Measurements from ENCODE around the gene CBLL2. TPM values are rescaled to one million over a fixed set of nuclear protein-coding genes. Genes with fewer than 3 reads are reported as not detected.
"Not testable (repeated sequence)": the region's sequence is repeated elsewhere in the genome, so short reads cannot be mapped to it uniquely, and the experiment has no call there.

The CBLL2 gene
- polyA plus RNA-seq, 1 donor: not detected

DNA sequence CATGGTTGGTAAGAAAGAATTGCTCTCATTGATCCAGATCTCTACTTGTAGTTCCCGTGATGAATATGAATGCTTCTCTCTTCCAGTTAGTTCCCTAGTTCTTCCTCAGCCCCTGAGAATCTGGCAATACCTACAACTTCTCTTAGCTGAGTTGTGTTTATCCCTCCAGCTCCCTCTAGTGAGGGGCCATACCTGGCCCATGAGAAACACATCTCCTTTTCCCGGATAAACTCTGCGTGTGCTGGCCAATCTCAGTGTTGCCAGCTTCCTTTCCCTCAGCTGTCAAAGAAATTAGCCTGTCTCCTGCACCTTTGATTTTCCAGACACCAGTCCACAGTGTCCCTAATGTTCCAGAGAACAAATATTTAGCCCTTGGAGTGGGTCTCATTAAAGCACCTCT, 5.7 kb downstream of the CBLL2 start:
- no peak for DNase-seq
- H3K4me1 ChIP-seq (ENCODE audit: control insufficient read depth, insufficient read depth, low read length): no peaks in the 10 kb centered on the region
- no peaks in the 10 kb centered on the region for H3K9me3 ChIP-seq (ENCODE audit: control insufficient read depth, low read depth, low read length)
- H3K4me3 ChIP-seq (ENCODE audit: low read length): no peak overlapping the region
- H3K27ac ChIP-seq (ENCODE audit: low read length): no peak overlapping the region
- H3K27me3 ChIP-seq (ENCODE audit: control insufficient read depth, insufficient read depth, low read length): no peaks in the 10 kb centered on the region
- WGBS (ENCODE audit: insufficient coverage, low lambda C conversion rate): no CpG with 5 or more reads among the region's 3 CpGs
- H3K36me3 ChIP-seq (ENCODE audit: control insufficient read depth, insufficient read depth, low read length): no peaks in the 10 kb centered on the region

DNA sequence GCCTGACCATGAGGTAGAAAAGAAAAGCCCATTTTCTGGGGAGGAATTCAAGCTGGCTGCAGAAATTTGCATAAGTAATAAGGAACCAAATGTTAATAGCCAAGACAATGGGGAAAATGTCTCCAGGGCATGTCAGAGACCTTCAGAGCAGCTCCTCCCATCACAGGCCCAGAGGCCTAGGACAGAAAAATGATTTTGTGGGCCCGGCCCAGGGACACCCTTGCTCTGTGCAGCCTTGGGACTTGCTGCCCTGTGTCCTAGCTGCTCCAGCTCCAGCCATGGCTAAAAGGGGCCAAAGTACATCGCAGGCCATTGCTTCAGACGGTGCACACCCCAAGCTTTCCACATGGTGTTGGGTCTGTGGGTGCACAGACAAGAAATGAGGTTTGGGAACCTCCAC, 16.5 kb downstream of the CBLL2 start:
- not testable (repeated sequence) for H3K9me3 ChIP-seq (ENCODE audit: control insufficient read depth, low read depth, low read length); H3K27ac ChIP-seq (ENCODE audit: low read length); H3K36me3 ChIP-seq (ENCODE audit: control insufficient read depth, insufficient read depth, low read length); H3K27me3 ChIP-seq (ENCODE audit: control insufficient read depth, insufficient read depth, low read length); DNase-seq; H3K4me3 ChIP-seq (ENCODE audit: low read length); H3K4me1 ChIP-seq (ENCODE audit: control insufficient read depth, insufficient read depth, low read length)
- no CpG with 5 or more reads among the region's 3 CpGs for WGBS (ENCODE audit: insufficient coverage, low lambda C conversion rate)

DNA sequence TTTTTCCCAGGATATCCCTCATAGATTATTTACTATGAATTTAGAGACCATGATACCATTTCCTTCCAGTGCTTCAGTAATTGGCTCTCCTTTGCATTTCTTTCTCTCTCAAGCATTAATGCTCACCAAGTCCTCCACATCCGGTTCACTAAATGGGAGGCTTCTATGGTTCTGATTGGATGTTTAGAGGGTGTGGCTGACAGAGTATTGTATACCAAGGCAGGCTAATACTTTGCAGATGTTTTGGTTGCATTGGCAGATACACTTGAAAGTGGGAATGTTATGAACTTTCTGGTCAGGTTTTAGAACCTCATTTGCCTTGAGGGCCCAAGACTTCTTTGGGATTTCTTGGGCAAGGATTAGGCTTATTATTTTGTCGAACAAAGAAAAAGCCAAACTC, 24.2 kb downstream of the CBLL2 start:
- no peak overlapping the region for H3K27ac ChIP-seq (ENCODE audit: low read length)
- no peak for DNase-seq
- no peaks in the 10 kb centered on the region for H3K27me3 ChIP-seq (ENCODE audit: control insufficient read depth, insufficient read depth, low read length)
- no CpG with 5 or more reads among the region's 2 CpGs for WGBS (ENCODE audit: insufficient coverage, low lambda C conversion rate)
- no peaks in the 10 kb centered on the region for H3K9me3 ChIP-seq (ENCODE audit: control insufficient read depth, low read depth, low read length)
- no peaks in the 10 kb centered on the region for H3K4me1 ChIP-seq (ENCODE audit: control insufficient read depth, insufficient read depth, low read length)
- H3K4me3 ChIP-seq (ENCODE audit: low read length): no peak overlapping the region
- H3K36me3 ChIP-seq (ENCODE audit: control insufficient read depth, insufficient read depth, low read length): no peaks in the 10 kb centered on the region

- no CpG with 5 or more reads among the region's 2 CpGs for WGBS (ENCODE audit: insufficient coverage, low lambda C conversion rate)
- Histone ChIP-seq H3K27ac (ENCODE audit: low read length) (no peak overlapping the region), H3K4me3 (ENCODE audit: low read length) (no peak overlapping the region), H3K27me3 (ENCODE audit: control insufficient read depth, insufficient read depth, low read length) (no peaks in the 10 kb centered on the region), H3K36me3 (ENCODE audit: control insufficient read depth, insufficient read depth, low read length) (no peaks in the 10 kb centered on the region), H3K4me1 (ENCODE audit: control insufficient read depth, insufficient read depth, low read length) (no peaks in the 10 kb centered on the region), H3K9me3 (ENCODE audit: control insufficient read depth, low read depth, low read length) (no peaks in the 10 kb centered on the region)
- peak in 1 of 2 donors; percentile 1 for DNase-seq
Observed at GRCh38 chrX:22300130-22300529, 27.4 kb downstream of the CBLL2 start.

- H3K9me3 ChIP-seq (ENCODE audit: control insufficient read depth, low read depth, low read length): no peaks in the 10 kb centered on the region
- DNase-seq: no peak
- no peaks in the 10 kb centered on the region for H3K27me3 ChIP-seq (ENCODE audit: control insufficient read depth, insufficient read depth, low read length)
- H3K4me1 ChIP-seq (ENCODE audit: control insufficient read depth, insufficient read depth, low read length): no peaks in the 10 kb centered on the region
- H3K36me3 ChIP-seq (ENCODE audit: control insufficient read depth, insufficient read depth, low read length): no peaks in the 10 kb centered on the region
- WGBS (ENCODE audit: insufficient coverage, low lambda C conversion rate): no CpG with 5 or more reads among the region's 3 CpGs
- H3K4me3 ChIP-seq (ENCODE audit: low read length): no peak overlapping the region
- no peak overlapping the region for H3K27ac ChIP-seq (ENCODE audit: low read length)
Observed at GRCh38 chrX:22310779-22311178, 38.1 kb downstream of the CBLL2 start.

GRCh38 chrX:22313766-22314165, 41.1 kb downstream of the CBLL2 start:
- H3K9me3 ChIP-seq (ENCODE audit: control insufficient read depth, low read depth, low read length): no peaks in the 10 kb centered on the region
- H3K4me3 ChIP-seq (ENCODE audit: low read length): no peak overlapping the region
- WGBS (ENCODE audit: insufficient coverage, low lambda C conversion rate): no CpG with 5 or more reads among the region's 3 CpGs
- no peaks in the 10 kb centered on the region for H3K27me3 ChIP-seq (ENCODE audit: control insufficient read depth, insufficient read depth, low read length)
- H3K36me3 ChIP-seq (ENCODE audit: control insufficient read depth, insufficient read depth, low read length): no peaks in the 10 kb centered on the region
- DNase-seq: no peak
- no peak overlapping the region for H3K27ac ChIP-seq (ENCODE audit: low read length)
- no peaks in the 10 kb centered on the region for H3K4me1 ChIP-seq (ENCODE audit: control insufficient read depth, insufficient read depth, low read length)

- Histone ChIP-seq H3K36me3 (ENCODE audit: control insufficient read depth, insufficient read depth, low read length) (no peaks in the 10 kb centered on the region), H3K4me1 (ENCODE audit: control insufficient read depth, insufficient read depth, low read length) (no peaks in the 10 kb centered on the region), H3K27ac (ENCODE audit: low read length) (no peak overlapping the region), H3K27me3 (ENCODE audit: control insufficient read depth, insufficient read depth, low read length) (no peaks in the 10 kb centered on the region), H3K9me3 (ENCODE audit: control insufficient read depth, low read depth, low read length) (no peaks in the 10 kb centered on the region), H3K4me3 (ENCODE audit: low read length) (no peak overlapping the region)
- WGBS (ENCODE audit: insufficient coverage, low lambda C conversion rate): no CpG with 5 or more reads among the region's 5 CpGs
- no peak for DNase-seq
Observed at GRCh38 chrX:22314211-22314610, 41.5 kb downstream of the CBLL2 start.

DNA sequence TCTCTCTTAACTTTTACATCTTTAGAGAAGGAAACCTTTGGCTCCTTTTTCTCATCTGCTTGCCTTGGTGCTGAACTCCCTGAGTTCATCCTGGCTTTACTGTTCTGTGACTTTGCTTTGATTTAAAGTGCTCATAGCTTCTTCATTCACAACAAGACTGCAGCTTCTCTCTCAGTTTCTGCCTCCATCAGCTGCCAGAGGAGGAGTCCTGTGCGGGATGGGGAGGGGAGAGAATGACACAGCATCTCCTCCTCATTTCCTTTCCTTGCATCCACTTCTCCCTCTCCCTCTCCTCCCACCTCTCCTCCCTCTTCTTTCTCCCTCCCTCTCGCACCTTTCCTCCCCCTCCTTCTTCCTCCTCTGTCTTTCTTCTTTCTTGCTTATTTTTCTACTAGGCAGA, 42.0 kb downstream of the CBLL2 start:
- Histone ChIP-seq H3K9me3 (ENCODE audit: control insufficient read depth, low read depth, low read length) (no peaks in the 10 kb centered on the region), H3K4me1 (ENCODE audit: control insufficient read depth, insufficient read depth, low read length) (no peaks in the 10 kb centered on the region), H3K36me3 (ENCODE audit: control insufficient read depth, insufficient read depth, low read length) (no peaks in the 10 kb centered on the region), H3K4me3 (ENCODE audit: low read length) (no peak overlapping the region), H3K27ac (ENCODE audit: low read length) (no peak overlapping the region), H3K27me3 (ENCODE audit: control insufficient read depth, insufficient read depth, low read length) (no peaks in the 10 kb centered on the region)
- no peak for DNase-seq
- 40% methylated on average over 1 of the region's 2 CpGs for WGBS (ENCODE audit: insufficient coverage, low lambda C conversion rate)

GRCh38 chrX:22315151-22315550, 42.4 kb downstream of the CBLL2 start:
- Histone ChIP-seq H3K27ac (ENCODE audit: low read length) (no peak overlapping the region), H3K27me3 (ENCODE audit: control insufficient read depth, insufficient read depth, low read length) (no peaks in the 10 kb centered on the region), H3K36me3 (ENCODE audit: control insufficient read depth, insufficient read depth, low read length) (no peaks in the 10 kb centered on the region), H3K4me1 (ENCODE audit: control insufficient read depth, insufficient read depth, low read length) (no peaks in the 10 kb centered on the region), H3K9me3 (ENCODE audit: control insufficient read depth, low read depth, low read length) (no peaks in the 10 kb centered on the region), H3K4me3 (ENCODE audit: low read length) (no peak overlapping the region)
- DNase-seq: no peak
- WGBS (ENCODE audit: insufficient coverage, low lambda C conversion rate): no CpG with 5 or more reads among the region's 3 CpGs

- H3K27me3 ChIP-seq (ENCODE audit: control insufficient read depth, insufficient read depth, low read length): no peaks in the 10 kb centered on the region
- H3K27ac ChIP-seq (ENCODE audit: low read length): no peak overlapping the region
- no CpG with 5 or more reads among the region's 12 CpGs for WGBS (ENCODE audit: insufficient coverage, low lambda C conversion rate)
Observed at GRCh38 chrX:22320236-22320873, 47.6 kb downstream of the CBLL2 start.

GRCh38 chrX:22323541-22323940, 50.8 kb downstream of the CBLL2 start:
- Histone ChIP-seq H3K4me3 (ENCODE audit: low read length) (no peak overlapping the region), H3K9me3 (ENCODE audit: control insufficient read depth, low read depth, low read length) (no peaks in the 10 kb centered on the region), H3K27me3 (ENCODE audit: control insufficient read depth, insufficient read depth, low read length) (no peaks in the 10 kb centered on the region), H3K4me1 (ENCODE audit: control insufficient read depth, insufficient read depth, low read length) (no peaks in the 10 kb centered on the region), H3K27ac (ENCODE audit: low read length) (no peak overlapping the region), H3K36me3 (ENCODE audit: control insufficient read depth, insufficient read depth, low read length) (no peaks in the 10 kb centered on the region)
- WGBS (ENCODE audit: insufficient coverage, low lambda C conversion rate): no CpG with 5 or more reads among the region's 5 CpGs
- DNase-seq: no peak

More at GRCh38 chrX:22320236-22320873, 47.6 kb downstream of the CBLL2 start:
- H3K4me1 ChIP-seq (ENCODE audit: control insufficient read depth, insufficient read depth, low read length): no peaks in the 10 kb centered on the region
- H3K4me3 ChIP-seq (ENCODE audit: low read length): no peak overlapping the region
- DNase-seq: no peak
- H3K36me3 ChIP-seq (ENCODE audit: control insufficient read depth, insufficient read depth, low read length): no peaks in the 10 kb centered on the region
- no peaks in the 10 kb centered on the region for H3K9me3 ChIP-seq (ENCODE audit: control insufficient read depth, low read depth, low read length)
